ENCODE data around the gene POFUT2. TPM values are rescaled to one million over a fixed set of nuclear protein-coding genes. Genes with fewer than 3 reads are reported as not detected.

Gene POFUT2
- total and polyA plus RNA-seq, 2 donors from 2014 or later: 18.3 to 30.2 TPM

DNA sequence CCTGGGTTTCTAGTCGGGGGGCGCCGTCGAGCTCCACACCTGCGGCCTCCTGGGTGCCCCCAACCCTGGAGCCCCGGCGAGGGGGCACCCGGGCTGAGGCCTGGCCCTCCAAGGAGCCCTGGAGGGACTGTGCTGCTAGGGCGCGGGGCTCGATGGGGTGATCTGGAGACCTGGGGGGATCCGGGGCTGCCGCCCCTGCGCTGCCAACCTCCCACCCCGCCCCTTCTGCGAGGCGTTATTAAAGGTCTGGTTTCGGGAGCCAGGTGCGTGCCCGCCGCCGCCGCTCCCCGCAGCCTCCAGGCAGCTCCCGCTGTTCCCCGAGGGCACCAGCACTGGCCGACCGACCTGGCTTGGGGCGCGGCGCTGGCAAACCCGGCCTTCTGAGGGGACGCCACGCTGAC, 746 bp upstream of the POFUT2 start:
- peaks cover 8 to 20% (median 12%) of the 10 kb centered on the region in 3 donors for H3K36me3 ChIP-seq (ENCODE audit: control insufficient read depth in 2 of 3, insufficient read depth in 3 of 3, low read length in 3 of 3)
- FAIRE-seq (no peak), DNase-seq (peak in 1 of 5 donors; percentile 82)
- no peaks in the 10 kb centered on the region for H3K9me3 ChIP-seq (ENCODE audit: control insufficient read depth in 2 of 3, insufficient read depth in 1 of 3, low read length in 3 of 3)
- H3K9ac ChIP-seq (ENCODE audit: low read length in 3 of 3): peak overlapping the region in 2 of 3 donors; percentile 29 to 50
- H3K4me1 ChIP-seq (ENCODE audit: control insufficient read depth in 2 of 3, insufficient read depth in 2 of 3, low read depth in 1 of 3, low read length in 3 of 3): peaks cover 0 to 22% (median 13%) of the 10 kb centered on the region in 3 donors
- no peak for TF ChIP-seq CTCF (IDR thresholded peaks at IDR 0.05; ENCODE audit: borderline replicate concordance, extremely low read depth, insufficient read depth)
- no peak overlapping the region for H3K27ac ChIP-seq (ENCODE audit: low read depth in 2 of 2, low read length in 2 of 2)
- H3K4me3 ChIP-seq (ENCODE audit: low read length in 3 of 3): peak overlapping the region in 1 of 3 donors; percentile 61
- intact Hi-C loops (cut with DNase I): no loop called here
- no peaks in the 10 kb centered on the region for H3K27me3 ChIP-seq (ENCODE audit: control insufficient read depth, insufficient read depth, low read length)

DNA sequence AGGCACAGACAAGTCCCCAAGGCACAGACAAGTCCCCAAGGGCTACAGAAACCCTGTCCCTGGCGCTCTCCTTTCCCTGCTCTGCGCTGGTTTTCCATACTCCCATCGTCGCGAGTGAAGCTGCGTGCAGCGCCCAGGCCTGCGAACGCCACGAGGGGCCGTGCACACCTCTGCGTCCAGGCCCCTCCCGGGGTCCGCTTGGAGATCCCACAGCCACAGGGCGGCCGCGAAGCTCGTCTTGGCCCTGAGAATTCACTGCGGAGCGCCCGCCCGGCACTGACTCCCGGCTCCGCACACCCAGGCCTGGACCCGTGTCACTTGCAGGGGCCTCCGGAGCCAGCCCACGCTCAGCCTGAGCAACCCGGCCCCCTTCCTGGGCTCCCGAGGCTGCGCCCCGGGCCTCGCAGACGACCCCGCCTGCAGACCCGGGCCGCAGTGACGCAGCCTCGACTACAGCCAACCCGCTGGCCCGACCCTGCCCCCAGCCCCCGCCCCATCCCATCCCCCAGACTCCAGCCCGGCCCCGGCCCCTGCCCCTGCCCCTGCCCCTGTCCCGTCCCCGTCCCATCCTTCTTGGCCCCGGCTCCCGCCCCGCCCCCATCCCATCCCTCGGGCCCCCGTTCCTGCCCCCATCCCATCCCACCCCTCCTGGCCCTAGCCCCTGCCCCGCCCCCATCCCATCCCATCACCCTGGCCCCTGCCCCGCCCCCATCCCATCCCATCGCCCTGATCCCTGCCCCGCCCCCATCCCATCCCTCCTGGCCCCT, 841 bp downstream of the POFUT2 start:
- TF ChIP-seq CTCF (IDR thresholded peaks at IDR 0.05; ENCODE audit: borderline replicate concordance, extremely low read depth, insufficient read depth): no peak
- Histone ChIP-seq H3K27ac (ENCODE audit: low read depth in 2 of 2, low read length in 2 of 2) (no peak overlapping the region), H3K4me3 (ENCODE audit: low read length in 3 of 3) (peak overlapping the region in 2 of 3 donors; percentile 41 to 50), H3K9me3 (ENCODE audit: control insufficient read depth in 2 of 3, insufficient read depth in 1 of 3, low read length in 3 of 3) (no peaks in the 10 kb centered on the region), H3K27me3 (ENCODE audit: control insufficient read depth, insufficient read depth, low read length) (no peaks in the 10 kb centered on the region), H3K36me3 (ENCODE audit: control insufficient read depth in 2 of 3, insufficient read depth in 3 of 3, low read length in 3 of 3) (peaks cover 8 to 31% (median 20%) of the 10 kb centered on the region in 3 donors), H3K9ac (ENCODE audit: low read length in 3 of 3) (no peak overlapping the region), H3K4me1 (ENCODE audit: control insufficient read depth in 2 of 3, insufficient read depth in 2 of 3, low read depth in 1 of 3, low read length in 3 of 3) (peaks cover 0 to 8% (median 4%) of the 10 kb centered on the region in 3 donors)
- DNase-seq: peak in 2 of 5 donors; percentile 41 to 83
- FAIRE-seq: no peak
- intact Hi-C loops (cut with DNase I): no loop called here

DNA sequence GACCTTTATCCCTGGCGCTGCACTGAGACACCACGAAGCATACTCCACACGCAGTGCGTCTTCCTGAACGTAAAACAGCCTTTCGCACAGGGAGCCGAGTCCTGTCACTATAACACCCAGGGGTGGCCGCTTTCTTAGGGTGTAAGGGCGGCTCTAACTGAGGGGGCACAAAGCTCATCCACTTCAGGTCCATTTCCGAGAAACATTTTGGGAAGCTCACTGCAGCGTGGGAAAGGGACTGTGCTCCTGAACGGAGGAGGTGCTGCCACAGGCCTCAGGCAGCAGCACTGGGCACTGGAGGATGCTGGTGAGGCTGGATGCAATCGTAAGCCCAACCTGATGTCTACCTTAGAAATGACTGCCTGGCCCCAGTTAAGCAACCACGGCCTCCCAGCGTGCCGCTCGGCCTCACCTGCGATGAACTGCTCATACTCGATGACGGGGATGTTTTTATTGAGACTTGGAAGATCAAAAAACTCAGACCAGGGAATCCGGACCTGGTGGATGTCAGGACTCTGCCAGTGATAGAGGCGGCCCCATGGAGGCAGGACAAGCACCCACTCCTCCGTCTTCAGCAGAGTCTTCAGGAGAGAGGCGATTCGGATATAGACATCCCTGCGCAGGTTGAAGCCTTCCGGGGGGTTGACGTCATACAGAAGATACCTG, 2.3 kb downstream of the POFUT2 start:
- no peak overlapping the region for H3K4me3 ChIP-seq (ENCODE audit: low read length in 3 of 3)
- DNase-seq: peak in 2 of 5 donors; percentile 27 to 47
- H3K4me1 ChIP-seq (ENCODE audit: control insufficient read depth in 2 of 3, insufficient read depth in 2 of 3, low read depth in 1 of 3, low read length in 3 of 3): peaks cover 0 to 5% (median 4%) of the 10 kb centered on the region in 3 donors
- no peak overlapping the region for H3K9ac ChIP-seq (ENCODE audit: low read length in 3 of 3)
- H3K27ac ChIP-seq (ENCODE audit: low read depth in 2 of 2, low read length in 2 of 2): no peak overlapping the region
- FAIRE-seq: no peak
- no peaks in the 10 kb centered on the region for H3K27me3 ChIP-seq (ENCODE audit: control insufficient read depth, insufficient read depth, low read length)
- no peaks in the 10 kb centered on the region for H3K9me3 ChIP-seq (ENCODE audit: control insufficient read depth in 2 of 3, insufficient read depth in 1 of 3, low read length in 3 of 3)
- H3K36me3 ChIP-seq (ENCODE audit: control insufficient read depth in 2 of 3, insufficient read depth in 3 of 3, low read length in 3 of 3): peaks cover 8 to 34% (median 30%) of the 10 kb centered on the region in 3 donors
- TF ChIP-seq CTCF (IDR thresholded peaks at IDR 0.05; ENCODE audit: borderline replicate concordance, extremely low read depth, insufficient read depth): no peak
- intact Hi-C loops (cut with DNase I): no loop called here
